T-helper 17 cell (primary cell): Measurements from ENCODE around the gene RRAGB. TPM values are rescaled to one million over a fixed set of nuclear protein-coding genes. Genes with fewer than 3 reads are reported as not detected.

Experiments used
- ATAC-seq: fragments of 150-1000 bp; cut with Tn5 transposase; 2 replicates; pipeline ENCODE4 v1.10.0; 2021; ENCODE audit warnings: mild to moderate bottlenecking, moderate library complexity
- DNase-seq, 3 donors: peaks; one replicate each; pipeline versions ENCODE4 v3.0.0 to v3.0.0-alpha.2; 2020 to 2021
- H3K9me3 ChIP-seq: one replicate; pipeline ENCODE4 v1.7.0; 2013; ENCODE audit warnings: low read length, mild to moderate bottlenecking; ENCODE audit not compliant: control insufficient read depth, poor library complexity, severe bottlenecking
- H3K27ac Mint-ChIP-seq: one replicate; pipeline ENCODE4 v1.8.0; 2022; ENCODE audit warnings: mild to moderate bottlenecking, moderate library complexity, mixed read lengths
- H3K27me3 Mint-ChIP-seq: one replicate; pipeline ENCODE4 v1.8.0; 2022; ENCODE audit warnings: mixed read lengths
- H3K36me3 Mint-ChIP-seq: one replicate; pipeline ENCODE4 v1.8.0; 2022; ENCODE audit warnings: low read depth, mixed read lengths
- H3K4me1 Mint-ChIP-seq: one replicate; pipeline ENCODE4 v1.8.0; 2022; ENCODE audit warnings: mild to moderate bottlenecking, mixed read lengths
- H3K4me3 Mint-ChIP-seq: one replicate; pipeline ENCODE4 v1.8.0; 2022; ENCODE audit warnings: mild to moderate bottlenecking, moderate library complexity, mixed read lengths
- total RNA-seq, 4 donors: library from RNA in 2 of 4; stranded (reverse) in 2 of 4; gene quantifications; one replicate each; pipeline ENCODE4 v1.2.3 and lab custom pipeline; 2022 to 2026

The RRAGB gene
- total RNA-seq, 2 donors from 2014 or later: 11.0 to 13.1 TPM

DNA sequence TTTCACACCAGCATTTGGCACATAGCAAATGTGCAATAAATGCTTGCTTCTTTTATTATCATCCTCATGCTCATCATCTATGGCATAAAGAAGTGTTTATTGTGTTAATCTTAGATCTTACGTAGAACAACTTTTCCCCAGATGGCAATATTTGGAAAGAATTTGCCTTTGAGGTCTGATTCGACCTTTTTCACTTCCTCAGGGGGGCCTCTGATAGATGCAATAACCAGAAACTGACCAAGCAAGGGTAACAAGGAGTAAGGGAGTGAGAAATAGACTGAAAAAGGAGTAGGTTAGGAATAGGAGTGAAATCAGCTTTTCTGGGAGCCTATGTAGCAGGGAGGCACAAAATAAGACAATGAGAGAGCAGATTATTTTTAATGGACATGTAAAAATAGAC lies 70.2 kb downstream of the RRAGB start:
- no peaks in the 10 kb centered on the region for H3K27me3 Mint-ChIP-seq
- no peak overlapping the region for H3K4me3 Mint-ChIP-seq
- no peak overlapping the region for H3K27ac Mint-ChIP-seq
- ATAC-seq (no peak), DNase-seq (no peak)
- H3K9me3 ChIP-seq: no peaks in the 10 kb centered on the region
- H3K4me1 Mint-ChIP-seq: no peaks in the 10 kb centered on the region
- peaks cover 3% of the 10 kb centered on the region for H3K36me3 Mint-ChIP-seq

DNA sequence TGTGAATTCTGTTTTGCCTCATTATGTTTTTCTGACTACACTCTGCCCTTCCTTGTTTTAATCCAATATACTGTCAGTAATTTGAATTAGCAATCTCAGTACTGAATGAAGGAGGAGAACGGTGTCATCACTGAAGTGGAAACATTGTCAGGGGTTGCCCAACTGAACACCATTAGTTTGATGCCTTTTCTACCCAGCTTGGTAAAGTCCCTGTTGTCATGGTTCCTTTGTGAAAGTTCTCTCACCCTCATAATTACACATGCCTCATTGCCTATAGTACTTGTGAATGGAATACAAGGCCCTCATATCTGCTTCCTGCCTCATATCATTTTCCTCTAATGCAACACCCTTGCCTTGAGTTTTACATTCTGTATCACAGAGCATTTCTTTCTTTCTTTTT lies 76.9 kb downstream of the RRAGB start:
- ATAC-seq (no peak), DNase-seq (no peak)
- H3K27ac Mint-ChIP-seq: no peak overlapping the region
- no peaks in the 10 kb centered on the region for H3K9me3 ChIP-seq
- H3K27me3 Mint-ChIP-seq: no peaks in the 10 kb centered on the region
- no peaks in the 10 kb centered on the region for H3K4me1 Mint-ChIP-seq
- H3K4me3 Mint-ChIP-seq: no peak overlapping the region
- H3K36me3 Mint-ChIP-seq: peaks cover 3% of the 10 kb centered on the region

DNA sequence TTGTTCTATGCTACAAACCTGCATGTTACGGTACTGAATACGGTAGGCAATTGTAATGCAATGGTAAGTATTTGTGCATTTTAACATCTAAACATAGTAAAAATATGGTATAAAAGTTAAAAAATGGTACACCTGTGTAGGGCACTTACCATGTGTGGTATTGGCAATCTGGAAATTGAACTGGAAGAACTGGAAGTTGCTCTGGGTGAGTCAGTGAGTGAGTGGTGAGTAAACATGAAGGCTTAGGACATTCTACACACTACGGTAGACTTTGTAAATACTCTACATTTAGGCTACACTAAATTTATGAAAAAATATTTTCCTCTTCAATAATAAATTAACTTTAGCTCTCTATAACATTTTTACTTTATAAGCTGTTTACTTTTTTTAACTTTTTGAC lies 78.9 kb downstream of the RRAGB start:
- no peak overlapping the region for H3K4me3 Mint-ChIP-seq
- H3K9me3 ChIP-seq: no peaks in the 10 kb centered on the region
- H3K27me3 Mint-ChIP-seq: no peaks in the 10 kb centered on the region
- peaks cover 3% of the 10 kb centered on the region for H3K36me3 Mint-ChIP-seq
- ATAC-seq (no peak), DNase-seq (no peak)
- no peak overlapping the region for H3K27ac Mint-ChIP-seq
- H3K4me1 Mint-ChIP-seq: no peaks in the 10 kb centered on the region

DNA sequence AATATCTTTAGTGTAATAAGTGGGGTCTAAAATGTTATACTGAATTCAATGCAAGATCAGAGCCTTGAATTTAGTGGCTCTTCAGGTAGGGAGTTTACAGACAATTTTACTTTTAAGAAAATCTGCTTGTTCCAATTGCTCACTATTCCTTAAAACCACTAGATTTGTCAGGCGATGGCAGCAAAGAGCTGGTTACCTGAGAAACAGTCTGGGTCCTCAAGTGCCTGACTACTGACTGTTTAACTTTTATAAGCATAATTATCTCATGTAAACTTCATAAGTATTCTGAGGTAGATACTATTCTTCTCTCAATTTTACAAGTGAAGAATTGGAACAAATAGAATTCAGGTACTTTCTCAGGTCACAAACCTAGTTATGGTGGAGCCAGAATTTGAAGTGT lies 84.3 kb downstream of the RRAGB start:
- no peak overlapping the region for H3K27ac Mint-ChIP-seq
- ATAC-seq (no peak), DNase-seq (no peak)
- H3K36me3 Mint-ChIP-seq: no peaks in the 10 kb centered on the region
- no peaks in the 10 kb centered on the region for H3K27me3 Mint-ChIP-seq
- no peaks in the 10 kb centered on the region for H3K9me3 ChIP-seq
- no peaks in the 10 kb centered on the region for H3K4me1 Mint-ChIP-seq
- no peak overlapping the region for H3K4me3 Mint-ChIP-seq

Other genes with a start within 250 kb of the RRAGB start
- gene USP51, start 227.9 kb upstream of the RRAGB start, total RNA-seq: 1 to 10 TPM; 1.5 to 1.8 TPM
- not detected for gene FOXR2, start 94.3 kb upstream of the RRAGB start, total RNA-seq